Ovary (tissue), 3 donors: ENCODE data around the gene TBXA2R.

Source experiments
- EP300 ChIP-seq: sonication (generic); formaldehyde crosslinking; IDR thresholded peaks from one replicate; pipeline ENCODE4 v1.6.1; 2017; ENCODE audit warnings: antibody characterized with exemption
- POLR2A ChIP-seq: fragments of 450-650 bp; IDR thresholded peaks from one replicate; pipeline ENCODE4 v1.6.1; 2017; ENCODE audit warnings: antibody characterized with exemption, mild to moderate bottlenecking, moderate library complexity
- TF ChIP-seq, protein P1 (sequence below), 3 donors: fragments of 450-650 bp in 2 of 3; fragments of 200-600 bp in 1 of 3; IDR thresholded peaks; one replicate each; pipeline versions ENCODE4 v1.5.1 to v1.8.0; 2016 to 2022; ENCODE audit warnings: antibody characterized with exemption in 3 of 3, mild to moderate bottlenecking in 1 of 3
- donor health status: DM: no; HTN: no; CAD: no.

DNA sequence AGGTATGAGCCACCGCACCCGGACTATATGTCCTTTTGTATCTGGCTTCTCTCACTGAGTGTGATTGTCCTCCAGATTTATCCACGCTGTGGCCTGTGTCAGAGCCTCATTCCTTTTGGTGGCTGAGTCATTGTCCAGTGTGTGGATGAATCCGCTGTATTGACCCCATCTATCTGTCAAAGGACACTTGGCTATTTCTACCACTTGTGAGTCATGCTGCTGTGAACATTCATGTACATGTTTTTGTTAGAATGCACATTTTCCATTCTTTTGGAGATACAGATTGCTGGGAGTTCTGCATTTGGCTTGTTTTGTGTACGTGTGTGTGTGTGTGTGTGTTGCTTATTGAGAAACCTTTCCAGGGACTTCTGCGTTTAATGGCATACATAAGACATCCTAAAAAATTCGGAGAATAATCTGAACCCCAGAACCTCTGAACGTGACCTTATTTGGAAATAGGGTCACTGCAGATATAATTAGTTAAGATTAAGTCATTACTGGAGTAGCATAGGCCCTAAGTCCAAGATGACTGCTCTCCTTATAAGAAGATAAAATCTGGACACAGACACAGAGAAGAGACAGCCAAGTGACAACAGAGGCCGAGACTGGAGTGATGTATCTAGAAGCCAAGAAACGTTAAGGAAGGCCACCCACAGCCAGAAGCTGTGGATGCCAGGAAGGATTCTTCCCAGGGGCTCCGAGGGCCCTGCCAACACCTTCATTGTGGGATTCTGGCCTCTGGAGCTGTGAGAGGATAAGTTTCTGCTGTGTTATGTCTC is 26.3 kb downstream of the TBXA2R start:
- TF ChIP-seq, protein P1, sequence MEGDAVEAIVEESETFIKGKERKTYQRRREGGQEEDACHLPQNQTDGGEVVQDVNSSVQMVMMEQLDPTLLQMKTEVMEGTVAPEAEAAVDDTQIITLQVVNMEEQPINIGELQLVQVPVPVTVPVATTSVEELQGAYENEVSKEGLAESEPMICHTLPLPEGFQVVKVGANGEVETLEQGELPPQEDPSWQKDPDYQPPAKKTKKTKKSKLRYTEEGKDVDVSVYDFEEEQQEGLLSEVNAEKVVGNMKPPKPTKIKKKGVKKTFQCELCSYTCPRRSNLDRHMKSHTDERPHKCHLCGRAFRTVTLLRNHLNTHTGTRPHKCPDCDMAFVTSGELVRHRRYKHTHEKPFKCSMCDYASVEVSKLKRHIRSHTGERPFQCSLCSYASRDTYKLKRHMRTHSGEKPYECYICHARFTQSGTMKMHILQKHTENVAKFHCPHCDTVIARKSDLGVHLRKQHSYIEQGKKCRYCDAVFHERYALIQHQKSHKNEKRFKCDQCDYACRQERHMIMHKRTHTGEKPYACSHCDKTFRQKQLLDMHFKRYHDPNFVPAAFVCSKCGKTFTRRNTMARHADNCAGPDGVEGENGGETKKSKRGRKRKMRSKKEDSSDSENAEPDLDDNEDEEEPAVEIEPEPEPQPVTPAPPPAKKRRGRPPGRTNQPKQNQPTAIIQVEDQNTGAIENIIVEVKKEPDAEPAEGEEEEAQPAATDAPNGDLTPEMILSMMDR (IDR thresholded peaks at IDR 0.05) = no peak
- TF ChIP-seq POLR2A = no peak
- TF ChIP-seq EP300 = no peak
